ENCODE data around the gene ATP5IF1.

DNA sequence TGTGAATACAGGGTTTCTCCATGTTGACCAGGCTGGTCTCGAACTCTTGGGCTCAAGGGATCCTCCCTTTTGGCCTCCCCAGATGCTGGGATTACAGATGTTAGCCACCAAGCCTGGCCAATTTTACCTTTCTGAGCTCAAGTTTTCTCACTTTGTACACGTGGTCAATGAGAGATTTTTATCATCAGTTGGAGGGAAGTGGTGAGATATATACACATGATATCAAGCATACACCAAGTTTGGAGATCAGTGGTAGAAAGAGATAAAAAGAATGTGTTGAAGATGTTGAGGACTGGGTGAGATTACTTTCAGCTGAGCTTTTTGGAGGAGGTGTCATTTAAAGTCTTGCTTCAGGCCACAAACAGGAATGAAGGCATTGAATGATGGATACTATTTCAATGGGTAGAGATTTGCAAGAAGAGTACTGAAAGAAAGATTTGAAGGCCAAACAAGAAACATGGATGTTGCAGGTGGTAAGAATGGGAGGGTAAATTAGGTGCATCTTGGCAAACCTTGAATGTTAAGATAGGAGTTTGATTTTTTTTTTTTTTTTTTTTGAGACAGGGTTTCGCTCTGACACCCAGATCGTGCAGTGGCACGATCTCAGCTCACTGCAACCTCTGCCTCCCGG lies 20.4 kb downstream of the ATP5IF1 start:
- TF ChIP-seq CTCF (IDR thresholded peaks at IDR 0.05 in 4 of 5, conservative IDR thresholded peaks at IDR 0.05 in 1 of 5) (no peak), POLR2A (IDR thresholded peaks at IDR 0.05) (no peak)
